Forelimb muscle (tissue), 1 donor: Measurements from ENCODE around the gene MED29. TPM values are rescaled to one million over a fixed set of nuclear protein-coding genes. Genes with fewer than 3 reads are reported as not detected.

Experiments
- polyA plus RNA-seq: library from polyadenylated mRNA; unstranded; fragments of 120-200 nt; gene quantifications from one replicate; pipeline ENCODE4 v1.2.1, GENCODE V29; 2013; ENCODE audit not compliant: insufficient read length

The MED29 gene
- polyA plus RNA-seq, 1 donor = 23.9 TPM

Other genes with a start within 250 kb of the MED29 start
- gene NCCRP1, start 194.4 kb upstream of the MED29 start, polyA plus RNA-seq = 0.06 TPM
- gene SYCN, start 187.1 kb upstream of the MED29 start, polyA plus RNA-seq = not detected
- not detected for gene IFNL3, start 146.4 kb upstream of the MED29 start, polyA plus RNA-seq
- gene IFNL4, start 142.5 kb upstream of the MED29 start, polyA plus RNA-seq = 0.10 TPM
- not detected for gene IFNL2, start 123.0 kb upstream of the MED29 start, polyA plus RNA-seq
- not detected for gene IFNL1, start 95.0 kb upstream of the MED29 start, polyA plus RNA-seq
- gene LRFN1, start 70.5 kb upstream of the MED29 start, polyA plus RNA-seq = 0.77 TPM
- 14.5 TPM for gene GMFG, start 55.3 kb upstream of the MED29 start, polyA plus RNA-seq
- gene SAMD4B, start 49.0 kb upstream of the MED29 start, polyA plus RNA-seq = 79.3 TPM
- 35.7 TPM for gene PAF1, start 272 bp upstream of the MED29 start, polyA plus RNA-seq
- 36.5 TPM for gene ZFP36, start 15.5 kb downstream of the MED29 start, polyA plus RNA-seq
- 43.0 TPM for gene PLEKHG2, start 21.3 kb downstream of the MED29 start, polyA plus RNA-seq
- 2,074 TPM for gene RPS16, start 44.6 kb downstream of the MED29 start, polyA plus RNA-seq
- gene SUPT5H, start 54.2 kb downstream of the MED29 start, polyA plus RNA-seq = 81.6 TPM
- 49.2 TPM for gene TIMM50, start 89.5 kb downstream of the MED29 start, polyA plus RNA-seq
- gene DLL3, start 107.6 kb downstream of the MED29 start, polyA plus RNA-seq = 0.10 TPM
- gene SELENOV, start 123.8 kb downstream of the MED29 start, polyA plus RNA-seq = not detected
- 2.0 TPM for gene EID2B, start 141.5 kb downstream of the MED29 start, polyA plus RNA-seq
- gene EID2, start 148.8 kb downstream of the MED29 start, polyA plus RNA-seq = 8.8 TPM
- 0.25 TPM for gene LGALS13, start 211.1 kb downstream of the MED29 start, polyA plus RNA-seq